HG03354 (cell line): Measurements from ENCODE around the gene KLHL36.

Experiments
- ATAC-seq: cut with Tn5 transposase; IDR thresholded peaks from one replicate; pipeline ENCODE4 v1.9.1; 2021; ENCODE audit warnings: mild to moderate bottlenecking; ENCODE audit not compliant: unreplicated experiment, poor library complexity, severe bottlenecking

KLHL36 gene

DNA sequence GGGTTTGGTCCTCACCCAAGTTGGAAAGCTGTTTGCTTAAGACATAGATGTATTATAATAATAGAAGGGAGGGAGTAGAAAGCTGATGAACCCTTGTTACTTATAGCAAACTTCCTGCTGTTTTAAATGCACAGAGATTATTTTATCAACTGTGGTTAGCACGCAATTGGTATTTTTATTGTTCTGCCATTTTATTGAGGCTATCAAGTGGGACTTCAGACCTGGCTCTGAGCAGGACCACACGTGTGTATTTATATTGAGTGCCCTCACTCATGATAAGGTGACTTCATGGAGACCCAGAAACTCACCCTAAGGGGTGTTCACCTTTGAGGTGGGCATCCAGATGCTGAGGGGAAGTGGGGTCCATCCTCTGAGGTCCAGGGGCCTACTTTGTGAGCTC lies 17.0 kb downstream of the KLHL36 start:
- ATAC-seq = no peak

DNA sequence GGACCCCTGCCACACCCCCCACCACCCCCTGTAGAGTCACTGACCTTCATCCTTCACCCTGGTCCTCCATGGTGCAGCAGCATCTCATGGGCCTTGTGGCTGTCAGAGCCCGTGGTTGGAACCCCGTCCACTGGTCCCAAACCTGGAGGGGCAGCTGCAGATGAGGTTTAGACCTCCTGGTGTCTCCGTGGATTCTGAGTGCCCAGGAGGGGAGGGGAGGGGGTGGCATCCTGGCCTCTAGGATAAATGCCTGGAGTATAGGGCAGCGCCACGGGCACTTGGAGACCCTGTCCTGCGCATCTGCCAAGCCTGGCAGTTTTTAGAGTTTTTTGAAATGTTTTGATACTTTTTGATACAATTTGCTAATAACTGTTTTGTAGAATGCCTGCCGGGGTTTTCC lies 17.5 kb downstream of the KLHL36 start:
- no peak for ATAC-seq

DNA sequence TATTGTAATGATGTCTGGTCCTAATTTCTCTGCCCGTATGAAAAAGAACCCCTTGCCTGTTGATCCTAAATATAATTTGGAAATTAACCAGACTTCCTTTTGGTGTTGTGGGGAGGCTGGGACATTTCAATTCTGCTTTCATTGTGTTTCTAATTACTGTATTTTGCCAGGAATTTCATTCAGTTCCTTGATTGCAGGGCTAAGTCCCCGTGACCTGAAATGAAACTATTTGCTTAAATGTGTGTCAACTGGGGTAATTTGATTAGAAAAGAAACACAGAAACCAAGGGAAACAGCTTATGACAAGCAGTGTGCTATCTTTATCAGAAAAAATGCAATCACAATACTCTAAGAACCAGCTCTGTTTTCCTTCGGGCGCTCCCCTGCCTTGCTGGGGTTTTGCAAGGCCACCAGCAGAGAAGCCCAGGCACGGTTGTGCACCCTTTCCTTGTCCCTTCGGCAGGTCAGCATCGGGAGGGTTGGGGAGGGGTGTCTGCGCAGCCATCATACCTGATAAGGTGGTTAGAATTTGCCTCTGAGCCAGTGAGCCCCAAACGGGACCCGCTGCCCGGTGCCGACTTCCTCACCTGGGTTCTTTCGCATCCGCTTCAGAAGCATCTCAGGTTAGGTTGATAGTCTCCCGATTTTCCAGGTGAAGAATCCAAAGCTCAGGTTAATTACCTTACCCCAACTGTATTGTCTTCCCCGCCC lies 19.4 kb downstream of the KLHL36 start:
- no peak for ATAC-seq

DNA sequence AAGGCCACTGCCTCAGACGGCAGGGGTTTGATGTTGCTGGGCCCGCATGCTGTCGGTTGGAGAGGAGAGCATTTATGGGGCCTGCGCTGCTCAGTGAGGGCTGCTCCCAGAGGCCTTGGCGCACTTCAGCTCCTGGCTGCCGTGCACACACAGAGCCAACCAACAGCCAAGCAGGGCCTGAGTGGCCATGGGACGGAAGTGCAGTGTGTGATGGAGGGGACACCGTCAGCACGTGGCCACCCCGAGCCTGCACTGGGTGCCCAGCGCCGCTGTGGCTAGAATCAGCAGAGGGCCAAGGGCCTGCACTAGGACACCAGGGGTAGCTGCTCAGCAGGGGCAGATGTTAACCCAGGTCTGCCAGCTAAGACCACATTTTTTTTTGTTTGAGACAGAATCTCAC lies 21.8 kb downstream of the KLHL36 start:
- ATAC-seq = no peak

DNA sequence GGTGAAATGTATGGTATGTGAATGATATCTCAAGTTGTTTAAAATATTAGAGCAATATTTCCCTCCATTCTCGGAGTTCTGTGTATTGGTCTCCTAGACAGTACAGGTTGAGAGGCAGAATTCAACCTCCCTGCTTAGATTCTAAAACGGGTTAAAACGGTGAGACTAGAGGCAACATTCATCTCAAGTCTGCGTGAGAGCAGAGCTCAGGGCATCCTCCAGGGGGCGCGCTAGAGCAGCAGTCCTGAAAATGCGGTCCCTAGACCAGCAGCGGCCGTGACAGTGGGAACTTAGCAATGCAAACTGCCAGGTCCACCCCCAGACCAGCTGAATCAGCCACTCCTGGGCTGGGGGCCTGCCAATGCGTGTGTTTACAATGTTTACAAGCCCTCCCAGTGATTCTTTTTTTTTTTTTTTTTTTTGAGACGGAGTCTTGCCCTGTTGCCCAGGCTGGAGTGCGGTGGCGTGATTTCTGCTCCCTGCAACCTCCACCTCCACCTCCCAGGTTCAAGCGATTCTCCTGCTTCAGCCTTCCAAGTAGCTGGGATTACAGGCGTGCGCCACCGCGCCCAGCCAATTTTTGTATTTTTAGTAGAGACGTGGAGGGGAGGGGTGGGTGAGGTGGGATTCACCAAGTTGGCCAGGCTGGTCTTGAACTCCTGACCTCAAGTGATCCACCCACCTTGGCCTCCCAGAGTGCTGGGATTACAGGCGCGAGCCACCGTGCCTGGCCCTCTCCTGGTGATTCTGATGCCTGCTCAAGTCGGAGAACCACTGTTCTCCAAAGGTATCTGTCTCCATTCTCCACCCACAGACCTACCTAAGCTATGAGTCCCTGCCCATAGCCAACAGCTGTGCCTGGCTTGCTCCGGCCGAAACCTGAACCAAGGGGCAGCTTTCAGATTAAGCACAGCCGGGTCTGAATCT lies 24.2 kb downstream of the KLHL36 start:
- ATAC-seq = peak; percentile 67

DNA sequence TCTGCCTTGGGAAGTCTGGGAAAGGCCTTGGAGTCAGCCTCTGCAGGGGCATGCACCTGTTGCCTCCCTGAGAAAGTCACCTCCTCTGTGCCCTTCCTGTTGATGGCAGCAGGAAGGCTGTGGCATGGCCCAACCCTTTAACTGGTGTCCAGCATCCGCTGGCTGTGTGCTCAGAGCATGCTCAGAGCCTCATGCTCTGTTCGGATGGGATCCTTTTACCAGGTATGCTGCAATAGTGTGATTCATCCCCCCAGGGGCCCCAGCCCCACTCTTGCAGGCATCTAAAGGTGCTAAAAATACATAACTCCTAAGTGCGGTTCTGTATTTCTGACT lies 24.9 kb downstream of the KLHL36 start:
- no peak for ATAC-seq

DNA sequence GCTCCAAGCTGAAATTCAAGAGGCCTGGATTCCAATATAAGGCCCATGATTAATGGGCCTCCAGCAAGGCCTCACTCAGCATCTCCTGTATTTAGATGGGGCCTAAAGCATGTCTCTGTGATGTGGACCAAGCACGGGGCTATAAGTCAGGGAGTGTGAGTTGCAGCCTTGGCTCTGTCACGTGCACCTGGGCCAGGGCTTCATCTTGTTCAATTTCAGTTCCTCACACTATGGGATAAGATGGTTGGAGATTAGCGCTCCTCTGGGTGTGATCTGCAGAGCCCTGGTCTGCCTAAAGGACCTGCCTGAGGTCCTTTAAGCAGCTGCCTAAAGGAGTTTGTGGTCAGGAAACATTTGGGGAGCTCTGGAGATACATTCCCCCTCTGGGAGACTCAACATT lies 25.2 kb downstream of the KLHL36 start:
- ATAC-seq = no peak

DNA sequence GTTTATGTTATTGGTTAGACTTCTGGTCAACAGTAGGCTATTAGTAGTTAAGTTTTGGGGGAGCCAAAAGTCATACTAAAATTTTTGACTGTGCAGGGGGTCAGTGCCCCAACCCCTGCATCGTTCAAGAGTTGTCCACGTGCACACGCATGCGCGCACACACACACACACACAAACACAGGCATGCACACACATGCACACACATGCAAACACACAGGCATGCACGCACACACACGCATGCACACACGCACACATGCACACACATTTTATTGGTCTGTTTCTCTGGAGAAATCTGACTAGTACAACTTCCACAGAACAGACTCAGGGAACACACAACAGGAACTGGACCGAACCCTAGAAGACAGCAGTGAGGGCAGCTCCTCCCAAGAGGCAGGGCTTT lies 27.1 kb downstream of the KLHL36 start:
- no peak for ATAC-seq

DNA sequence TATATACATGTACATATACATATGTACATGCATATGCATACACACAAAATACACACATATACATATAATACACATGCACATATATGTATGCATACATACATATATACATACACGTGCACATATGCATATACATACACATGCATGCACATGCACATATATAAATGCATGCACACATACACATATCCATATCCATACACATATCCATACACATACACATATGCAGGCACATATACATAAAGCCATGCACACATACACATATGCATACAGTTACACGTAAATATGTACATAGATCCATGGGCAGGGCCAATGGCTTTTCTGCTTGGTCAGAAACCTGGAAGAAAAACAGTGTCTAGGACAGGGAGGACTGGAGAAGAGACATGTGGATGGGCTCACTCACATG lies 27.6 kb downstream of the KLHL36 start:
- no peak for ATAC-seq

DNA sequence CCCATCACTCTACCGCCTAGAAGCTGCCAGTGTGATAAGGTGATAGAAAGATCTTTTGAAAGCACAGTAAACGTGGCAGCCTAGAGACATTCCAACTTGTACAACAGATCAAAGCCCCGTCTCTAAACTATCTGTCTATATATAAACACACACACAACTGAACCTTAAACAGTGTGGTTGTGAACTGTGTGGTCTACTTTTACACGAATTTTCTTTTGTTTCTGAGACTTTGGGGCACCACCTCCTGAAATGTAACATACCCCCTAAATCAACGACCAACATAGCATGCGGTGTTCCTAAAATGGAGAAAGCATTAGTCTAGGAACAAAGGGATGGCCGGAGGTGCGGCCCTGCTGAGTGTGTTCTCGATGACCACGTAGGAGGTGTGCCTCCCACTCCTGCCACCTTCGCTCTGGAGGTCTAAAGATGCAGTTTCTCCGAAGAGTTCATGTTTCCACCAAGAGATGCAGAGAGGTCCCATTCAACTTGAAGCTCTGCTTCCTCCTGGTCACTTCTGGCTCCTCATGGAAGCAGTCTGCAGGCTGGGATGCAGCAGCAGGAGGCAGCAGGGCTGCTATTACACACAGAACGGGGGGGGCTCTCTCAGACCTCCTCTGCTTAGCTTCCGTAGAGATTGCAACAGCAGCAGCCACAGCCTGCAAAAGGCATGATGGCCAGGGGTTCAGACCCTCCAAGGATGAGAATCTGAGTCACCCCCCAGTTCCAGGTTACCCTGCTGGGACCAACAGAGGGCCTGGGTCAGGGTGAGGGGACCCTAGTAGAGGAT lies 28.9 kb downstream of the KLHL36 start:
- ATAC-seq = no peak

DNA sequence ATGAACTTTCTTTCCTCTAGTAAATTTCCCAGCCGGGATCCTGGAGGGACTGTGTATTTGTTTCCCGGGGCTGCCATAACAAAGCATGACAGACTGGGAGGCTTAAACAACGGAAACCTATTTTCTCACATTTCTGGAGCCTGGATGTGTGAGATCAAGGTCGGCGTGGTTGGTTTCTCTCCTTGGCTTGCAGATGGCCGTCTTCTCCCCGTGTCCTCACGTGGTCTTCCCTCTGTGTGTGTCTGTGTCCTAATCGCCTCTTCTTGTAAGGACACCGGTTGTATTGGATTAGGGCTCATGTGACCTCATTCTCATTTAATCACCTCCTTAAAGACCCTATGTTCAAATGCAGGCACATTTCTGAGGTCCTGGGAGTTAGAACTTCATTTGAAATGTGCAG lies 29.5 kb downstream of the KLHL36 start:
- no peak for ATAC-seq

DNA sequence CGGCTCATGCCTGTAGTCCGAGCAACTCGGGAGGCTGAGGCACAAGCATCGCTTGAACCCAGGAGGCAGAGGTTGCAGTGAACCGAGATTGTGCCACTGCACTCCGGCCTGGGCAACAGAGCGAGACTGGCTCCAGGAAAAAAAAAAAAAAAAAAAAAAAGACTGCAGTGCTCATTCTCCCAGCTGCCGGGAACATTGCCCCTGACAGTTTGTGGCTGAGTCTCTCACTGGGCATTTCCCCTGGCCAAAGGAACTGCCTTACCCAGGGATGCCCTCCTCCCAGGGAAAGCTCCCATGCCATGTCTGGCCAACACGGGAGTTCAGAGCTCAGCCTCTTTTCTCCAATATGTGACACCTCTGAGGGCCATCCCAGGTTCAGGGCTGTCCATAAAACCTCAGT lies 30.2 kb downstream of the KLHL36 start:
- ATAC-seq = no peak

DNA sequence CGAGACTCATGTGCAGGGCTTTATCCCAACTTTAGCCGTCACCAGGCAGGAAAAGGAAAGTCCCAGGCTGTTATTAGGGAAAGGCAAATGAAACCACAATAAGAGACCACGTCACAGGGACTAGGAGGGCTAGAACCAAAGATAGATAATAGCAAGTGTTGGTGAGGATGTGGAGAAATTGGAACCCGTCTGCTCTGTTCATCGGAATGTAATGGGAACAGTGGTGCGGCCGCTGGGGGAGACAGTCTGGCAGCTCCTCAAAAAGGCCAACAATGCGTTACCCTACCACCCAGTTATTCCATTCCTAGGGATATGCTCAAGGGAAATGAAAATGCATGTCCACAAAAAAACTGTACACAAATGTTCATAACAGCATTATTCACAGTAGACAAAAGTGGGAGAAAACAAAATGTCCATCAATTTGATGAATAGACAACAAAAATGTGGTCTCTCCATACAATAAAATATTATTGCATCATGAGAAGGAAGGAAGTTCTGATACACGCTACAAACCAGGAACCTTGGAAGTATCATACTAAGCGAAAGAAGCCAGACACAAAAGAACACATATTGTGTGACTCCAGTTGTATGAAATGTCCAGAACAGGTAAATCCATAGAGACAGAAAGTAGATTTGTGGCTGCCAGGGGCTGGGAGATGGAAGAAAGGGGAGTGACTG lies 32.0 kb downstream of the KLHL36 start:
- no peak for ATAC-seq

DNA sequence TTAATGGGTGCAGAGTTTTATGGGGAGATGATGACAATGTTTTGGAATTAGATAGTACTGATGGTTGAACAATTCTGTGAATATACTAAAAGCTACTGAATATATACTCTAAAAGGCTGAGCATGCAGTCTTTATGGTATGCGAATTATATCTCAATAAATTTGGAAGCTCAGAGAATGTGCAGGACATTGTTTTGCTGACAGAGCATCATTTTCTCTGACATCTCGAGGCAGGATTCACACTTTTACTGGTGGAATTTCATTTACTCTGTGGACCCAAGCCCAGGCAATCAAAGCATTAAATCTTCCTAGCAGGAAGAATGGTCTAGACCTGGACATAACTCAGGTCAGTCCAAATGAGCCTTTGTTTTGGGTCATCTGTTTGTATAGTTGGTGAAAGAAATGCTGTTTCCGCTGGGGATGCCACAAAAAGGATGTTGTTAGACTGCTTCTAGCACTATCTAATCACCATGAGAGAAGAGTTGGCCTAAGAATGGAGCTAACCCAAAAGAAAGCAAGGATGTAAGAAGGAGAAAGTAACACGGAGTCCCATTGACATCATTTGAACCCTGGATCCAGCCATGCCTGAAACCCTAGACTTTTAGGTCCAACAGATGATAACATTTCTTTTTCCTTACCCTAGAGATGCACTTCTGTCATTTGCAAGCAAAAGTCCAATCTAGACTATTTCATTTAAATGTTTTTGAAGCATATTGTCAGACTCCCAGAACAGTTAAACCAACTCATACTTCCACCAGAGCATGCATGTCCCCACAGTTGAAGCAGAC lies 32.7 kb downstream of the KLHL36 start:
- ATAC-seq = no peak

DNA sequence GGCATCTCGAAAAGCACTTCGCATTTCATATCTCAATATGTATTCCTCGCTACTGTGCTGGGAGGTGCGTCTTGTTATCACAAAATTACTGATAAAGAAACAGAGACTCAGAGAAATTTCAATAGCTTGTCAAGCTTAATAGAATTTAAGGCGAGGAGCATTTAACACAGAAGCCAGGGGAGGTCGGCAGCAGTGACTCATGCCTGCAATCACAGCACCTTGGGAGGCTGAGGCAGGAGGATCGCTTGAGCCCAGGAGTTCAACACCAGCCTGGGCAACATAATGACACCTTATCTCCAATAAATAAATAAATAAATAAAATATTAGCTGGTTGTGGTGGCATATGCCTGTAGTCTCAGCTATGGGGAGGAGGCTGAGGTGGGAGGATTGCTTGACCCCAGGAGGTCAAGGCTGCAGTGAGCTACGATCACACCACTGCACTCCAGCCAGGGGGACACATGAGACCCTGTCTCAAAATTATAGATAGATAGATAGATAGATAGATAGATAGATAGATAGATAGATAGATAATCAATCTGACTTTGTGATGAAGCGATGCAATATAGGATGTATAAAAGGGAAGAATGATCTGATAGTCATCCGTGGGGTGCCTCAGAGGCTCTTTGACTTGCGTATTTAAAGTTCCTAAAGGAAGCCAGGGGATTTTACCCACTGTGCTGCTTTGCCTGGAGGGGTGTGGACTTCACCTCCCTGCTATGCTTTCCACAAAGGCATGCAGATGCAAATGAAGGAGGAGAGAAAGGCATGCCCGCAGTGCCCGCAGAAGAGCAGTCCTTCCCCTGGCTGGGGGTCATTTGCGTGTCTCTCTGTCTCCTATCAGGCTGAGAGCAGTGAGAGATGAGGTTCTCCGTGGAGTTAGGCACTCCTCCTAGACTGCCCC lies 35.6 kb downstream of the KLHL36 start:
- no peak for ATAC-seq

DNA sequence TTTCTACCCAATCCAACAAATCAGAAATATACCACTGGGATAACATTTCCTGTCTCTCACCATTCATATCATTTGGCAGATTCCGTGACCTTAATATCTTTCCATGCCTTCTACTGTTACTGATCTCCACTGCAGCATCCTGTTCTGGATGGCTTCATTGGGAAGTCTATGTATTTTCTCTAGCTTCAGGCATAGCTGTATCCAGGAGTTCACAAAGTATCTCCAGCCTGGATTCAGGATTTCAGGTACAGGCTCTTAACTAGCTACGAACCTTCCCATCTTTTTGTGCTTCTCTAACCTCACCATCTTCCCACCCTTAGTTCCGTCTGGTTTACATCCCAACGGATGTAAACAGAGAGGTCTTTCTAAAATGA lies 36.3 kb downstream of the KLHL36 start:
- no peak for ATAC-seq

DNA sequence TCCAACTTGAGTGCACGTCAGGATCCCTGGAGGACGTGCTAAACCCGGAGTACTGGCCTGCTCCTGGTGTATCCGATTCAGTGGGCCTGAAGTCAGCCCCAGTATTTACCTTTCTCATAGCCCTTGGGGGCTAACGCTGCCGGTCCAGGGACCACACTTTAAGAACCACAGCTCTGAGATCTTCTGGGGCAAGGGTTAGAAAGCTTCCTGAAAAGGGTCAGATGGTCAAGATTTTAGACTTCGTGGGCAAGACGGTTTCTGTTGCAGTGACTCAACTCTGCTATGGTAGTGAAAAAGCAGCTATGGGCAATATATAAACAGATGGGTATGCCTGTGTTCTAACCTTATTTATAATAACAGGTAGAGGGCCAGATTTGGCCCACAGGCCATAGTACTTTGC lies 36.9 kb downstream of the KLHL36 start:
- no peak for ATAC-seq

DNA sequence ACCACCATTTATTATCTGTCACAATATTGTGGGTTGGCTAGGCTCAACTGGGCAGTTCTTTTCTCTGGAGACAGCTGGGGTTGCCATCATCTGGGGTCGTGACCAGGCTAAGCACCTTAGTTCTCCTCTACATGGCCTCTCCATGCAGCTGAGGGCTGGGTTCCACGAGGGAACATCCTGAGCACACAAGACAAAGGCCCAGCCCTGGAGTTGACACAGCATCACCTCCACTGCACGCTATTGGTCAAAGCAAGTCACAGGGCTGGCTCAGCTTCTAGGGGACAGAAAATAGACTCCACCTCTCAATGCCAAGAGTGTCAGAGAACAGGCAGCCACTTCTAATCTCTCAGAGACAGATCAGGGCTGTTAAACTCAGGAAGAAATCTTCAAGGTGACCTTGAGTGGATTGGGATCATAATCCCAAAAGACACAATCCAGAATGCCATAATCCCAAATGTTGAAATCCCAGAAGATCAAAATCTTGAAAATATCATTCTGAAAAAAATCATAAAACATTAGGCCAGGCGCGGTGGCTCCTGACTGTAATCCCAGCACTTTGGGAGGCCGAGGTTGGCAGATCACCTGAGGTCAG lies 38.5 kb downstream of the KLHL36 start:
- no peak for ATAC-seq
